IPS DF 19.7 (cell line): ENCODE data around the gene SLC35F6.

Source experiments
- DNase-seq: peaks from one replicate; pipeline ENCODE4 v3.0.0-alpha.2; 2013; ENCODE audit warnings: low read depth, low spot score

Gene SLC35F6

GRCh38 chr2:26820932-26821331, 56.8 kb downstream of the SLC35F6 start:
- no peak for DNase-seq

- DNase-seq: no peak
Measured at GRCh38 chr2:26822877-26823276, 58.8 kb downstream of the SLC35F6 start.
